Activated CD4-positive, CD25-positive, alpha-beta regulatory T cell treated with anti-CD3 and anti-CD28 coated beads, Interleukin-2, amount 50 U/mL, for 16 hours (primary cell): Measurements from ENCODE around the gene PLEKHA8.
A peak's percentile ranks its signal among the peaks of the same experiment; 100 is the strongest.

ENCODE experiments used
- DNase-seq: peaks from one replicate; pipeline ENCODE4 v3.0.0-alpha.2; 2020; ENCODE audit warnings: low read depth, low spot score

Gene PLEKHA8, protein sequence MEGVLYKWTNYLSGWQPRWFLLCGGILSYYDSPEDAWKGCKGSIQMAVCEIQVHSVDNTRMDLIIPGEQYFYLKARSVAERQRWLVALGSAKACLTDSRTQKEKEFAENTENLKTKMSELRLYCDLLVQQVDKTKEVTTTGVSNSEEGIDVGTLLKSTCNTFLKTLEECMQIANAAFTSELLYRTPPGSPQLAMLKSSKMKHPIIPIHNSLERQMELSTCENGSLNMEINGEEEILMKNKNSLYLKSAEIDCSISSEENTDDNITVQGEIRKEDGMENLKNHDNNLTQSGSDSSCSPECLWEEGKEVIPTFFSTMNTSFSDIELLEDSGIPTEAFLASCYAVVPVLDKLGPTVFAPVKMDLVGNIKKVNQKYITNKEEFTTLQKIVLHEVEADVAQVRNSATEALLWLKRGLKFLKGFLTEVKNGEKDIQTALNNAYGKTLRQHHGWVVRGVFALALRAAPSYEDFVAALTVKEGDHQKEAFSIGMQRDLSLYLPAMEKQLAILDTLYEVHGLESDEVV

DNA sequence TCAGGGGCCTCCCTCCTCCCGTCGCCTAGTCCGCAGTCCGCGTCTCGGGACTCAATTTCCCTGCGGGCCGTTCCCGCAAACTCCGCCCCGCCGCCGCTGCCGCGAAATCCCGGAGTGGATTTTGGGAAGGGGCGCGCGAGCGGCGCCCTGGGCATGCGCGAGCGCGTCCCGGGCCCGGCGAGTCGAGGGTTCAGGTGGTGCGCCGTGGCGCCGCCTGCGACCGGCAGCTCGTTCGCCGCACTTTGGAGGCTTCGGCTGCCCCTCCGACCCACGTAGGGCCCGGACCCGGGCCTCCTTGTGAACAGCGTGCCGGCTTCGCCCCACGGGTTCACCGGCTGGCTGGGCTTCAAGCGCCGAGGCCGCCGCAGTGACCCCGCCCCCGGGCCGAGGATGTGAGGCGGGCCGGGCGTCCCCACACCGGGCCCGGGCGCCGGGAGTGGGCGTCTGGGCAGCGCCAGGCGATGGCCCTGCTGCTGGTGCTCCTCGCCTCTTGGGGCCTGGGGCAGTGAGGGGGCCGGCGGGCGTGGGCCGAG lies at the start of gene PLEKHA8:
TSS of gene PLEKHA8 (plus strand) at position 197 of the 533 bp plus-strand sequence. CDS start 351 bp downstream, outside the sequence.
- DNase-seq: peak; percentile 78

DNA sequence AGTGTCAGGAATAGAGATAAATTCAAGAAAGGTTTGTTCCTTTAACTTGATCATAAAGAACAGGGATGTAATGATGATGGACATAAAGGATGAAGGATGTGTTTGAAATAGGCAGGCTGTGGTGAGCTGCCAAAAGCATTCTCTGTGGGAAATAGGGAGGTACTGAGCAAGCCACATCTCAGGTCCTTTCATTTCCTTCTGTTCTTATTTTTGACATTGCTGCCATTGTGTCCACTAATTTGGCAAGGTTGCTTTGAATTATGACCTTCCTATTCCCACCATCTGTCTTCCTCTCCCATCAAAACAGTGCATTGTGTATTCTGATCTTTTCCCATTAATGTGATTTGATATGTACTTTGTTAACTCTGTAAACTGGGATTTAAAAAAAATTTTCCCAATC lies 48.1 kb upstream of the PLEKHA8 start:
- no peak for DNase-seq

DNA sequence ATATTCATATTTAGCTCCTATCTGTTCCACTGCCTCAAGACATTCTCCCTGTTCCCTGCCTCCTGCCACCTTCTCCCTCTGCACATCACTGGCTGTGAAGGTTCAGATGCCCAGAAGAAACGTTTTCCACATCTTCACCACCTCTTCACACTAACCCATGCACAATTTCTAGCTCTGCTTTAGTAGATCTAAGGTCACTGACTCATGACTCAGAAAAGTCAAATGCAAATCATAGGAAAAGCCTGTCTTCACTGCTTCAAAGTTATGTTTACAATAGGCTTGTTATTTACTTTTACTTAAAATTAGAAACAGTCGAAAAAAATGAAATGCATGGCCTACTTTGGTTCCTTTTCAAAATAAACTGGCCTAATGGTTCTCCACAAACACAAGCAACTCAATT lies 41.1 kb upstream of the PLEKHA8 start:
- no peak for DNase-seq

DNA sequence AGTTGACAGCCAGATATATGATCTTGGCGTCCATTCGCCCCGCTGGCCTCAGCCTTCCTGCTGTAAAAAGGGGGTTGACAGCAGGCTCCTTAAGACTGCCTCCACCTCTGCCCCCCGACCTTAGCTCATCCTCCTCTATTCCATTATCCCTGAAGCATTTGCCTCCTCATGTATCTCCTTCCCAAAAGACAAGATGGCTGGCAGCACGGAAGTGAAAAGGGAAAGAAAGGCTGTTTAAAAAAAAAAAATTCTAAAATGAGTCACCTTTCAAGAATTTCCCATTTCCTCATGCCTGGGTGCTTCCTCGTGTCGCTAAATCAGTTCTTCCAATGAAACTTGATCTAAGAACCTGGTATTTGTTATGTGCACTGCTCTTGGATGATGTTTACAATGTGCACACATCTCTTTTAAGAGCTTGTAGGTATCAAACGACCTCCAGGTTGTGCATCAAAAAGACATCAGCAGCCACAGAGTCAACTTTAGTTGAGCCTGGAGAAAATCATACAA lies 40.3 kb upstream of the PLEKHA8 start:
- DNase-seq: no peak

DNA sequence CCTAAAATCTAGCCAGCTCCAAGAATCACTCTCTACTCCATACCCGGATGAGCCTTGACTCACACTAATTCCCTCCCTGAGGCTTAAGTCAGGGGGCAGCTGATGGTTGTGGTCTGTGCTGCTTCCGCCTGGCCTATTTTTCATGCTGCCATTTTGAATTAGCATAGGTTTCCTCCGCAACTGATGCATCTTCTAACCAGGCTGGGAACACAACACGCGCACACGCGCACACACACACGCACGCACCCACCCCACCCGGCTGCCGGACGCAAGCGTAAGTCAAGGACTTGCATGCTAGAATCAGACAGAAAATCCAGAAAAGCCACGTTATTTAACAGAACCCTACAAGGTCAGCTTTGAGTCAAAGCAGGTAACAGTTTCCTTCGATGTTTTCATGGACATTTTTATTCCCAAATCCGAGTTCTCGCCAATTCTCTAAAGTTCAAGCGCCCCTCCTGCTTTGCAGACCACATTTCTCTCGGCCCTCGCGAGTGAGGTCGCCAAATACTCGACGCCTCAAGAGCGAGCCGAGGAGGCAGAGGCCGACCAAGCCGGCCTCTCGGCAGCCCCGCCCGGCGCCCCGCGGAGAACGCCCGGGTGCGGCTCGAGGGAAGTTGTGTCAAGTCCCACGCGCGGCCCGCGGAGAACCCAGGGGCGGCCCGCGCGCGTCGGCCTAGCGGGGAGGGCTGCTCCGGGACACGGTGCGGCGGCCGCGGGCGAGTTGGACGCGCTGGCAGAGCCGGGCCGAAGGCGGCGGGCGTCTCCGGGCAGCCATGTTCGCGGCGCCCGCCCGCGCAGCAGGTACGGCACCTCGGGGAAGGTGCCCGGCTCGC lies 39.6 kb upstream of the PLEKHA8 start:
- DNase-seq: no peak

DNA sequence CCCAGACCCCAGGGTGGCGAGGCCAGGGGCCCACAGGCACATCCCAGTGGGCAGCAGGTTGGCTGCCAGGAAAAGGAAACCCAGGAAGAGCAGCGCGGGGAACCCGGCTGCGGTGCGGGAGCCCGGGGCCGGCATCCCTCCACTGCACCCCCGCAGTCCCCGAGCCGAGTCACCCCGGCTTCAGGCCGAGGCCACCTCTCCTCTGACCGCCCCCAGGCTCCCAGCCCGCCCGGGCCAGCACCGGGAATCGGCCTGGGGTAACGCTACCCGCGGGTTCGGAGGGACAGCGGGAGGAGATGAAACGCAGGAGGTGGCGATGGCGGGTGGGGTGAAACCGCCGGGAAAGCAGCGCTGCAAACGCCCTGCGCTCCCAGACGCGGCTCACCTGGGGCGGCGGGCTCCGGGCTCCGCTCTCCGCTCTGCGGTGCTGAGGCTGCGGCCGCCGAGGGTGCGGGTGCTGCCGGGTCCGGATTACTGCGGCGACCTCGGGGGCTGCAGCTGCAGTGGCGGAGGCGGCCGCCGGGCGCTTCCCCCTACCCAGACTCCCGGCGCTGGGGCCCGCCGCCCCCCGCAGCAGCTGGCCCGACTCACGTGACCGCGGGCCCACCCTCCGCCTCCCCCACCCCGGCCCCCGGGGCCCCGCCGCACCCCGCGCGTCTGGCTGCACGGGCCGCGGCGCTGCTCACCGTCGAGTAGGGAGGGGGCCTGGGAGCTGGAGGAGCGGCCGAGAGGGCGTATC lies 38.8 kb upstream of the PLEKHA8 start, which contains the start of gene SCRN1:
TSS of gene SCRN1 (minus strand) at position 545 of the 739 bp plus-strand sequence. CDS start 20,734 bp downstream, outside the sequence.
- DNase-seq: no peak

DNA sequence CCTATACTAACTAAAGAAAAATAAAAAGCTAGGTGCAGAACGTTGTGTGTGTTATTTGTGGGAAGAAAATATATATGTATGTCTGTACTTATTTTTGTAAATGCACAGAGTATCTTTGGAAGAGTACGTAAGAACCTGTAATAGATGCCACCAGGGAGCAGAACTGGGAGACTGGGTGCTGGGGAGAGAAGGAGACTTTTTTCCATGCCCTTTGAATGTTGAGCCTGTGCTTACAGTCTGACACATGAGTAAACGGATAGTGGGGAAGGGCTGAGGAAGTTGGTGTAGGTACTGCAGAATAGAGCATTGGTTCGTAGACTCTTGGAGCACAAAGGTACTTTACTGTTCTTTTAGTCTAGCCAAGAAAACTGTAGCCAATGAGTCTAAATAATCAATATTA lies 37.3 kb upstream of the PLEKHA8 start:
- DNase-seq: no peak

DNA sequence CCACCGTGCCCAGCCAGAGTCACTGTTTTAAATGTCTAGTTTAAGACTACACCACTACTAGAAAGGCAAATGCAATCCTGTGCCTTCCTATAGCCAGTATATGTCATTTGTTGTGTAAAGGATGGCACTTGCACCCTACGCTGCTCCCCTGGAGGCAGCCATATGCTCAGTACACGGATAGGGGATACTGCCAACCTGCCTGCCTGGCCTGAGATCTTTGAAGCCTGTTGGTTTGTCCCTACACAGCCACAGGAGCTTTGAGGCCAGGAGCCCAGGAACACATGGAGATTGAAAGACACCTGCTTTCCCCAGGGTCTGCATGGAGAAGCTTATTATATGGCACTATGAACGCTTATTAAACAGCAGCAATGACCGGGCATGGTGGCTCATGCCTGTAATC lies 36.3 kb upstream of the PLEKHA8 start:
- no peak for DNase-seq

DNA sequence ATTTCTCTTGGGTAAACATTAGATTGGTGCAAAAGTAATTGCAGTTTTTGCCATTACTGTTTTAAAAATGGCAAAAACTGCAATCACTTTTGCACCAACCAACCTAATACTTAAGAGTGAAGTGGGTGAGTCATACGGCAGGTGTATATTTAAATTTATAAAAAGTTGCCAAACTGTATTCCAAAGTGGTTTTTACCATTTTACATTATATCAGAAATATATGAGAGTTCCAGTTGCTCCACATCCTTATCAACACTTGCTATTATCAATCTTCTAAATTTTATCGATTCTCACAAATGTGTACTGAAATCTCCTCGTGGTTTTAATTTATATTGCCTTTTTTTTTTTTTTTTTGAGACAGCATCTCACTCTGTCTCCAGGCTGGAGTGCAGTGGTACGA lies 35.1 kb upstream of the PLEKHA8 start:
- no peak for DNase-seq

DNA sequence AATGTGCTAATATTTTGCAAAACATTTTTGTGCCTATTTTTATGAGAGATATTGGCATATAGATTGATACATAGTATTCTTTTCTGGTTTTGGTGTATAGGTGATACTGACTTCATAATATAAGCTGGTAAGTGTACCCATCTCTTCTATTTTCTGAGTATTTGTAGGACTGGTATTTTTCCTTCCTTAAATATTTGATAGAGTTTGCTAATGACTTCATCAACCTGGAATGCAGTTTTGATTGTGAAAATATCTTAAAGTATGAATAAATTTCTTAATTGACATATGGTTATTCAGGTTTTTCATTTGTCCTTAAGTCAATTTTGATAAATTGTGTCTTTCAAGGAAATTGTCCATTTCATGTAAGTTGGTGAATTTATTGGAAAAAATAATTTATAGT lies 32.6 kb upstream of the PLEKHA8 start:
- DNase-seq: no peak

DNA sequence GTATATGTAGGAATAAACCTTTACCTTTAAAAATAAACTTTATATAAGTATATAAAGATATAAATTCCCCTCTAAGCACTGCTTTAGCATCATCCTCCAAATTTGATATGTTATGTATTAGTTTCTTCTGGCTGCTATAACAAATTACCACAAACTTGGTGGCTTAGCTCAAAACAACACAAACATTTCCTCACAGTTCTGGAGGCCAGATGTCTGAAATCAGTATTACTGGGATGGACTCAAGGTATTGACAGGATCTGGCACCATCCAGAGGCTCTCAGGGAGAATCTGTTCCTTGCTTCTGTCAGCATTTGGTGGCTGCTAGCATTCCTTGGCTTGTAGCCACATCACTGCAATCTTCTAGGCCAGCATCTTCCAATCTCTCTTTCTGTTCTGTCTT lies 31.9 kb upstream of the PLEKHA8 start:
- DNase-seq: no peak

DNA sequence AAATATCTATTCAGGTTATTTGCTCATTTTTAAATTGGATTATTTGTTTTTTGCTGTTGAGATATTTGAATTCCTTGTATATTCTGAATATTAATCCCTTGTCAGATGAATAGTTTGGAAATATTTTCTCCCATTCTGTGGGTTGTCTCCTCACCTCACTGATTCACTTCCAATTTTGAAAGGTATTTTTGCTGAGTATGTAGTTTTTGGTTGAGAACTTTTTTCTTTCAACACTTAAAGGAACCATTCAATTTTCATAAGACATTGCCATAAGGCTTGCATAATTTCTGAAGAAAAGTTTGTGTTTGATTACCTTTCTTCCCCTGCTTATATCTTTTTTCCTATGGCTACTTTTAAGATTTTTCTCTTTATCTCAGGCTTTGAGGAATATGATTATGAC lies 29.7 kb upstream of the PLEKHA8 start:
- DNase-seq: no peak

DNA sequence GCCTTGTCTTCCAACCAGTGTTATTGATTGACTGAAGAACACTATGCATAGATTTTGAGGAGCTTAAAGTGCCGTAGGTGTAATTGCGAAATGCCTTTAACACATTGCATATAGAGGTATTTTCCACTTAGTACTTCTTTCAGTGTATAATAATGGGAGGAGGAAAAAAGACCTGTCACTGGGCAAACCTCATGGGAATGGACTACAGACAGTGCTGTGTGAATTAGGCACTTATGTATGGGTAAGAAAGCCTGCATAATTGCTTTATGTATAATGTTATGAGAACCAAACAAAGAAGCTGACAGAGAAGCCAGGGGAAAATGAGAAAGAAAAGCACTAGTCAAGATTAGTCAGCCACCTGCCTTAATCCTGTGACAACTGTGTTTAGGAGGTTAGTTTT lies 26.2 kb upstream of the PLEKHA8 start:
- DNase-seq: no peak

DNA sequence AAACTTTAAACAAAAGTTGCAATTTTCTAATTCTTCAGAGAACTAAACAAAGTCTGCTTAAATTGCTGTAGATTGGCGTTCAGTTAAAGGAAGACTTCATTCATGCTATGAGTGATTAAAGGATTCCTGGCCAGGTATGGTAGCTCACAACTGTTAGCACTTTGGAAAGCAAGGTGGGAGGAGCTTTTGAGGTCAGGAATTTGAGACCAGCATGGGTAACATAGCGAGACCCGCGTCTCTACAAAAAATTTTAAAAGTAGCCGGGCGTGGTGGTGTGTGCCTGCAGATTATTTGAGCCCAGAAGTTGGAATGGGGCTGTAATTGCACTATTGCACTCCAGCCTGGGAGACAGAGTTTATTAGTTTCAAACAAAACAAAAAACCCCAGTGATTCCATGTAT lies 25.1 kb upstream of the PLEKHA8 start:
- DNase-seq: no peak

DNA sequence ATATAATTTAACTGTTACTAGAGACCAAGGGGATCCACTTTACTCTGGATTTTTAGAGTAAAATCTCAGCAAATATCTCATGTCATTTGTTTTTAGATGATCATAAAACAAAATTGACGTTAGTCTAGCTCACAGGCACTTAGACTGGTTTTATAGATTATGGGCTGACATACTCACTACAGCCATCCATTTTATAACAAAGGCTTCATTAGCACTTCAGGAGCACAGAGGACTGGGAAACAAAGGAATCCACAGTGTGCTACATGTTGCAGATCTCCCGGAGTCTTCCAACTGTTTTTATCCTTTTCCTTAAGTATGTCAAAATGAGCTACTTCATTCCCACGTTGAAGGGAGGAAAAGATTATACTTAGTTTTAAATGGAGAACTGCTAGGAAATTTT lies 22.7 kb upstream of the PLEKHA8 start:
- no peak for DNase-seq

DNA sequence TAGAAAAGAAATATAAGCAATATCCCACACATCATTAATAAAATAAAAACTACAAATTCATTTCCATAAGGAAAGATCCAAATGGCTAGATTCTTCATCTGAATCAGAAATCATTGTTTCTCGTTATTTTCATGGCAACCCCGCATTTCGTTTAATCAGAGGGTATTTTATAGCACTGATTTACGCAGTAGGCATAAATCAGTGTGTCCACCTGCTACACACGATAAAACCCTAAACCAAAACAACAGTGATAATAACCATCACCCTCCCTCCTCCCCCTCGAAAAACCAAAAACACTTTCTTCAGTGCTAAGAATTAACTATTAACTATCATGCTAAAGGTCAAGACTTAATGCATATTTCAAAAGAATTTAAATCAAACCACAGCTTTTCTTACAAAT lies 18.2 kb upstream of the PLEKHA8 start:
- no peak for DNase-seq

DNA sequence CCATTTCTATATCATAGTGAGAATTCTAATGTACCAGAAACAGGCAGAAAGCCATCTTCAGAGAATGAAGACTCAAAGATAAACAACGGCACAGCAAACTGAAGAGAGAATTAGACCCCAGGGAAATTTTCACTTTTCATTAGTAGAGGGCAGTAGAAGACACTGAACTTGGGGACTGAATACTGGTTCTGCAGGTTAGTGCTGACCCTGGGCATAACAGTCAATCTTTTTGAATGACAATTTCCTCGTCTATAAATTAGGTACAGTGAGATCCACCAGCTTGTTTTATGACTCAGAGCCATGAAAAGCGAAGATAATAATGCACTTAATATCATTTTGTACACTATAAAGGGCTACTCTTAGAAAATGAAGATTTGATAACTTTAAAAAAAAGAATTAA lies 15.5 kb upstream of the PLEKHA8 start:
- DNase-seq: no peak

DNA sequence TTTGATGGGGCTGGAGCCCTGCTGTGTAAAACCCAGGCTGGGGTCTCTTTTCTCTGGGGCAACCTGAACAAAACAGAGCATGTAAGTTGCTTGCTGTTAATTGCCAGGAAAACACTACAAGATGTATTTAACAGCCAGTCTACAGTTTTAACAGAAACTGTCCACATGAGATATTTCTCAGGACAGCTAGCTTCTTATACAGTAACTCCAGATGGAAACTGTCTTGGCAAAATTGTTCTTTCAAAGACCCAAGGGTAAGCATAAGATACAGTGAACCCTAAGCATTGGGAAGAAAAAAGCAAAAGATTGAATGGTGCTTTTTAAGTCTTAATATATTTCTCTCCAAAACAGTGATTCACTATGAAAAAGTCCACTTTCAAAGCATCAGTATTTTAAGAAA lies 9.8 kb upstream of the PLEKHA8 start:
- DNase-seq: no peak

DNA sequence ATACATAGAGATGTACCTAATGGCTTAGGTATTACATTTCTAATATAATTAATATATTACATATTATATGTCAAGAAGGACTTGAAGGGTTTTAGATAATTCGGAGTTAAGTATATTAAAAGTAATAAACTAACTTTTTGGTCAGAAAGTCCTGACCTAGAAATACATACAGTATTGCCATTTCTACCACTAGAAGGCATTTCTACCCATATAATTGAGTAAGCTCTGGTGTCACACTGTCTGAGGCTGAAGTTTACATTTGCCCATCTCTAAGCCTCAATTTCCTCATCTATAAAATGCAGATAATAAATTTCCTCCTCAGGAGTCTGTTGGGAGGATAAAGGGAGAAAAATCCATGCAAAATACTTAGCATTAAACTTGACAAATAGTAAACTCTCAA lies 8.8 kb upstream of the PLEKHA8 start:
- no peak for DNase-seq

DNA sequence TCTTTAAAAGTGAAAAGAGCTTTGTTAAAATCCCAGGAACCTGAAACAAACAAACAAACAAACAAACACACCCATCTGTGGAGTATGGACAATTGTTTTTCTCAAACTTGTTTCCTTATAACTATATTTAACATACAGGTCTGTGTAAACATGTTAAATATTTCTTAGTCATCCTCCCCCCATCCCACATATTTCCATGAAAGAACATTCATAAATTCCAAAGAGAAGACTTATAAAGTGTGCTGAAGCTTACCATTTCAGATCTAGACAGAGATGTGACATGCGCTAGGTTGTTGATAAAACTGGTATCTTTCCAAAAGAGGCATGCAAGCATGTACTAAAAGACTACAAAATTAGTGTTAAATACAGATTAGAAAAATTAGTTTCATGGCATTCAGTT lies 8.3 kb upstream of the PLEKHA8 start:
- DNase-seq: no peak

DNA sequence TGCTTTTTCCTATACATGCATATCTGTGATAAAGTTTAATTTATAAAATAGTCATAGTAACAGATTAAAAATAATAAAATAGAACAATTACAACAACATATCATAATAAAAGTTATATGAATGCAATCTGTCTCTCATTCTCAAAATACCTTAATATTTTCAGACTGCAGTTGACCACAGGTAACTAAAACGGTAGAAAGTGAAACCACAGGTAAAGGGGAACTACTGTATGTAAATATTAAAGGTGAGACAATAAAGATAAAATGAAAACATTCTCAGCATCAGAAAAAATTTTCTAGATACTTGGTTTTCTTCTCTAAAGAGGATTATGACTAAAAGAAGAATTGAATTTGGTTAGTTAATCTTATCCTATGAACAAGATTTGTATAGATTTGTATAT lies 7.7 kb upstream of the PLEKHA8 start:
- no peak for DNase-seq
